Putamen (tissue), 1 donor: ENCODE measurements around the gene FANCE.

Source experiments
- DNase-seq: peaks from one replicate; pipeline ENCODE4 v3.0.0-alpha.2; 2016; ENCODE audit warnings: low spot score

FANCE gene

GRCh38 chr6:35468181-35468979 lies 16.2 kb downstream of the FANCE start, which contains the start of gene RPL10A:
Gene RPL10A, plus strand, starts transcription at chr6:35468401. Its CDS starts 34 bp downstream, at chr6:35468435.
- peak; percentile 97 for DNase-seq

- DNase-seq, result no peak
Measured at GRCh38 chr6:35468980-35469750, 17.0 kb downstream of the FANCE start.

- no peak for DNase-seq
Measured at GRCh38 chr6:35469751-35470662, 17.9 kb downstream of the FANCE start.

- no peak for DNase-seq
Measured at GRCh38 chr6:35470663-35471120, 18.6 kb downstream of the FANCE start.

- DNase-seq, result no peak
Measured at GRCh38 chr6:35471836-35472345, 19.8 kb downstream of the FANCE start.

GRCh38 chr6:35473075-35473849 lies 21.1 kb downstream of the FANCE start:
- no peak for DNase-seq

GRCh38 chr6:35473850-35474130 lies 21.7 kb downstream of the FANCE start:
- DNase-seq, result no peak

GRCh38 chr6:35474131-35474941 lies 22.2 kb downstream of the FANCE start:
- DNase-seq, result no peak

- no peak for DNase-seq
Measured at GRCh38 chr6:35474942-35475570, 22.9 kb downstream of the FANCE start.

- no peak for DNase-seq
Measured at GRCh38 chr6:35475573-35475972, 23.4 kb downstream of the FANCE start.

- no peak for DNase-seq
Measured at GRCh38 chr6:35476004-35476403, 23.9 kb downstream of the FANCE start.

- no peak for DNase-seq
Measured at GRCh38 chr6:35477028-35477427, 24.9 kb downstream of the FANCE start.

- DNase-seq, result no peak
Measured at GRCh38 chr6:35477551-35478179, 25.5 kb downstream of the FANCE start.

GRCh38 chr6:35478259-35478658 lies 26.1 kb downstream of the FANCE start:
- DNase-seq, result no peak

GRCh38 chr6:35480176-35480575 lies 28.0 kb downstream of the FANCE start:
- no peak for DNase-seq

GRCh38 chr6:35481226-35481625 lies 29.1 kb downstream of the FANCE start:
- no peak for DNase-seq

GRCh38 chr6:35483062-35483461 lies 30.9 kb downstream of the FANCE start:
- no peak for DNase-seq

GRCh38 chr6:35483490-35483889 lies 31.4 kb downstream of the FANCE start:
- DNase-seq, result no peak

GRCh38 chr6:35483893-35484645 lies 31.9 kb downstream of the FANCE start:
- no peak for DNase-seq
